HG03103 (cell line): ENCODE measurements around the gene CRCP.
"Not testable (repeated sequence)": the region's sequence is repeated elsewhere in the genome, so short reads cannot be mapped to it uniquely, and the experiment has no call there.

ENCODE experiments used
- ATAC-seq: cut with Tn5 transposase; IDR thresholded peaks from one replicate; pipeline ENCODE4 v1.9.1; 2021; ENCODE audit warnings: low read depth; ENCODE audit not compliant: unreplicated experiment

Gene CRCP

GRCh38 chr7:66152371-66153191 is 37.9 kb downstream of the CRCP start:
- no peak for ATAC-seq

GRCh38 chr7:66153691-66154090 is 39.0 kb downstream of the CRCP start:
- no peak for ATAC-seq

- ATAC-seq = not testable (repeated sequence)
Observed at GRCh38 chr7:66156035-66156434, 41.4 kb downstream of the CRCP start.

GRCh38 chr7:66157060-66157459 is 42.4 kb downstream of the CRCP start:
- ATAC-seq = no peak

GRCh38 chr7:66162622-66163021 is 48.0 kb downstream of the CRCP start:
- ATAC-seq = no peak

GRCh38 chr7:66163186-66163610 is 48.6 kb downstream of the CRCP start:
- ATAC-seq = no peak

GRCh38 chr7:66164356-66164755 is 49.7 kb downstream of the CRCP start:
- no peak for ATAC-seq

- ATAC-seq = no peak
Observed at GRCh38 chr7:66167773-66168387, 53.2 kb downstream of the CRCP start.

- ATAC-seq = no peak
Observed at GRCh38 chr7:66169616-66170015, 55.0 kb downstream of the CRCP start.

- no peak for ATAC-seq
Observed at GRCh38 chr7:66170309-66171231, 55.9 kb downstream of the CRCP start.

- not testable (repeated sequence) for ATAC-seq
Observed at GRCh38 chr7:66172536-66173401, 58.1 kb downstream of the CRCP start.

GRCh38 chr7:66173856-66174255 is 59.2 kb downstream of the CRCP start:
- ATAC-seq = no peak

GRCh38 chr7:66175006-66175405 is 60.4 kb downstream of the CRCP start:
- not testable (repeated sequence) for ATAC-seq

- no peak for ATAC-seq
Observed at GRCh38 chr7:66176914-66177313, 62.3 kb downstream of the CRCP start.

- no peak for ATAC-seq
Observed at GRCh38 chr7:66178258-66178657, 63.6 kb downstream of the CRCP start.

GRCh38 chr7:66181329-66181728 is 66.7 kb downstream of the CRCP start:
- ATAC-seq = no peak

- ATAC-seq = no peak
Observed at GRCh38 chr7:66181845-66182244, 67.2 kb downstream of the CRCP start.

GRCh38 chr7:66182920-66183319 is 68.3 kb downstream of the CRCP start:
- no peak for ATAC-seq

GRCh38 chr7:66183700-66184099 is 69.1 kb downstream of the CRCP start:
- no peak for ATAC-seq

- ATAC-seq = no peak
Observed at GRCh38 chr7:66185680-66186187, 71.1 kb downstream of the CRCP start.
